GM18526 (cell line): ENCODE data around the gene CNTNAP1.

Experiments
- POLR2A ChIP-seq: IDR thresholded peaks from 3 replicates; pipeline ENCODE4 v1.6.1; 2011; ENCODE audit not compliant: insufficient read length; ENCODE audit errors: extremely low read depth

Gene CNTNAP1

DNA sequence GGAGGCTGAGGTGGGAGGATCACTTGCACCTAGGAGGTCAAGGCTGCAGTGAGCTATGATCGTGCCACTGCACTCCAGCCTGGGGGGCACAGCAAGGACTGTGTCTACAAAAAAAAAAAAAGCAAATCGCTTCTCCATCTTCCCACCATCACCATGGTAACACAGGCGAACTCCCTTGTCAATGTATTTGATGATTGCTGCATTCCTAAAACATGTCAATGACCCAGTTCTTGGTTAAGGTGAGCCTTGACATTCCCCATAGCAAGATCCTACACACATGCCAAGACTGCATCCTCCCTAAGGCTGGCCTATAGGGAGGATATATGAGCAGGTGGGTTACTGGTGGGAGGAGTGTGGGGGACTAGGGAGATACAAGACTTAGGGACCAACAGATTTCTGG, 12.2 kb downstream of the CNTNAP1 start:
- TF ChIP-seq POLR2A: no peak

DNA sequence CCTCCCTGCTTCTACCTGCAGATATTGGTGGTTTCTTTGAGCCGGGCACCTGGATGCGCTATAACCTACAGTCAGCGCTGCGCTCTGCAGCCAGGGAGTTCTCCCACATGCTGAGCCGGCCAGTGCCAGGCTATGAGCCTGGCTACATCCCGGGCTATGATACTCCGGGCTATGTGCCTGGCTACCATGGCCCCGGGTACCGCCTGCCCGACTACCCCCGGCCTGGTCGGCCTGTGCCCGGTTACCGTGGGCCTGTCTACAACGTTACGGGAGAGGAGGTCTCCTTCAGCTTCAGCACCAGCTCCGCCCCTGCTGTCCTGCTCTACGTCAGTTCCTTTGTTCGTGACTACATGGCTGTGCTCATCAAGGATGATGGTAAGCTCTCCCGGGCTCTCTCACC, 13.2 kb downstream of the CNTNAP1 start:
- TF ChIP-seq POLR2A: no peak

DNA sequence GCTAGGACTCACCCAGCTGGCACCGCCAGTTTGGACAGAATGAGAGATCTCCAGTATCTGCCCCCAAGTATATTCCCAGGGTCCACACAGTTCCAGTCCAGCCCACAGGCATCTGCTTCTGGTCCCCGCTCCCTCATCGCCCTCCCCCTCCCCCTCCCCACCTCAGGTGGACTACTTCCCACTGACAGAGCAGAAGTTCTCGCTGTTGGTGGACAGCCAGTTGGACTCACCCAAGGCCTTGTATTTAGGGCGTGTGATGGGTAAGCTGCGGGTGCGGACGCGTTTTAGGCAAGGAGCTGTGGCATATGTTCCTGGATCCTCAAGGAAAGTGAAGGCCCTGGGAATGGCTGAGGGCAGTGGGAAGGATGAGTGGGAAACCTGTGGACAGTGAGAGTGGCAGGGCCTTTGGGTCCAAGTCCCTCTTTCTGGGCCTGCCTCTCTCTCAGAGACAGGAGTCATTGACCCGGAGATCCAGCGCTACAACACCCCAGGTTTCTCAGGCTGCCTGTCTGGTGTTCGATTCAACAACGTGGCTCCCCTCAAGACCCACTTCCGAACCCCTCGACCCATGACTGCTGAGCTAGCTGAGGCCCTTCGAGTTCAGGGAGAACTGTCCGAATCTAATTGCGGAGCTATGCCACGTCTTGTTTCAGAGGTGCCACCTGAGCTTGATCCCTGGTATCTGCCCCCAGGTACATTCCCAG, 14.9 kb downstream of the CNTNAP1 start:
- no peak for TF ChIP-seq POLR2A

DNA sequence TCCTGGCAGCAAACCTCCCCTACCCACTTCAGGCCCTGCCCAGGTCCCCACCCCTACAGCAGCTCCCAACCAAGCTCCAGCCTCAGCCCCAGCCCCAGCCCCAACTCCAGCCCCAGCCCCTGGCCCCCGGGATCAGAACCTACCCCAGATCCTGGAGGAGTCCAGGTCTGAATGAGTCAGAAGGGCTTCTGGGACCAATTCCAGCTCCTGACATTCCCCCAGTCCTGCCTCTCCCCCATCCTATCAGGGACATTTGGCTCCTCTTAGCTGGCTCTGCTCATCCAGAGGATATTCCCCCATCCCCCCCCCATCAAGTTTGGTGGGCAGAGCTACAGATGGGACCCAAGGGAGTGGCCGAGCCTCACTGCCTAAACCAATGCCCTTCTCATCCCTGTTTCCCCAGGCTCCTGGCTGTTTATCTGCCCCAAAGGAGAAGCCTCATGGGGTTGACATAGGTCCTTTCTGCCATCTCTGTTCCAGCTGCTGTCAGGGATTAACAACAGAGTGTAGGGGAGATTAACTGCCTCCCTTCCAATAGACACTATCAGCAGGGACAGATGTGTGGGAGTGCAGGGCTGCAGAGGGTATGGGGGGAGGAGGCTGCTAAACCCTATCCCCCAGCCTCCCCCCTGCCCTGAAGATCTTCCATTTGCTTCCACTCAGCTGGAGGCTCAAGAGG, 16.5 kb downstream of the CNTNAP1 start:
- TF ChIP-seq POLR2A: no peak

DNA sequence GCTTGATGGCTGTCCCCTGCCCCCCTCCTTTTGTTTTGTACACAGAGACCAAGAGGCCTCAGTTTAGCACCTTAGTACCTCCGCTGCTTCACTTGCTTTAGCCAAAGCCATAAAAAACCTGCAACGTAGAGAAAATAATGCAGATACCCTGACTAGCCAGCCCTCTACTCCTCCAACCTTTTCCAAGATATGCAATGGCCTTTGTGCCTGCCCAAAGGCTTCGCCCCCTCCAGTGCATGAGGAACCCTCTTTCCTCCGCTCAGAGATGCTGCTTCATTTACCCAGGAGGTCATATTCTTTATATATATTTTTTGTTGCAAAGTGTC, 17.0 kb downstream of the CNTNAP1 start:
- no peak for TF ChIP-seq POLR2A

DNA sequence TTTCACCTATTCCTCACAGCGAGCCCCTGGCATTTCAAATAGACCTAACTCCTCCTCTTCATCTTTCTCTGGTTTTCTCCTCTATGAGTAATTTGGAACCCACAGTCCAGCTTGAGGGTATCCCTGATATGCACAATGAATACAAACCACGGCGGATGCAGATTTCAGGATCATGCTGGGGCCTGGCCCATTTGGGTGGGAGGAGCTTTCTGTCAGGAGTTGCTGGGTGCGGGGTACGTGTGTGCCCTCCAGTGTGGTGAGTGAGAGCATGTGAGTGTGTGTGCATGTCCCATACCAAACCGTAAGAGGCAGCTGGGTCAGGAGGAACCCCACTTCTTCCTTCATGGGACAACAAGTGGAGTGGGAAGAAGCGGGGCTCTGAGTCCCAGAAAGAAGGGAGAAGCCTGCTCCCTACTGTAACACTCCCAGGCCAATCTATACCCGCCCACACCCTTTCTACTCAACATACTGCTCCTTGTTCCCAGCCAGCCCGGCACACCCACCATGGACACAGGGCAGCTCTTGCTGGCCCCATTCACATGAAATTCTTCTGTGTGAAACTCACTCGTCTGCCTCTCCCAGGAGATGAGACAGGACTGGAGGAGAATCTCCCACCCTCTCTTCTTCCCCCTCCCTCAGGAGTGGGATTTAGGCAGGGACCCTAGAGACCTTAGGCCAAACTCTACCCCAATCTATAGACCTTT, 18.4 kb downstream of the CNTNAP1 start:
- no peak for TF ChIP-seq POLR2A

DNA sequence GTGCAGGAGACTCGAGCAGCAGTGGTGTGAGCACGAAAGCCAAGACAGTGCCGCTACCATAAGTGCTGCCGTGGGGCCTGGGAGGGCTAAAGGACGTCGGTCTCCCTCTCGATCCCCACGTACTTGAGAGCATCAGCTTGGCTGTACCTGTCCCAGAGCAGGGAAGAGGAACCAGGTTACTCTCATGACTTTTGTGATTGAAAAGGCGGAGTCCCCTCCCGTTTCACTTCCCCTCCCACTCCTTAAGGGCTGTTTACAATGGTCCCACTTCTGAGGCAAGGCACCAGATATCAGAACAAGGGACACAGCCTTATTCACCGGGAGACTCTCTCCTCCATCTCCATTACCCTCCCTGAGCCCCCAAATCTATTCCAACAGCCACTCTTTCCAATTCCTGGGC, 20.1 kb downstream of the CNTNAP1 start:
- no peak for TF ChIP-seq POLR2A

DNA sequence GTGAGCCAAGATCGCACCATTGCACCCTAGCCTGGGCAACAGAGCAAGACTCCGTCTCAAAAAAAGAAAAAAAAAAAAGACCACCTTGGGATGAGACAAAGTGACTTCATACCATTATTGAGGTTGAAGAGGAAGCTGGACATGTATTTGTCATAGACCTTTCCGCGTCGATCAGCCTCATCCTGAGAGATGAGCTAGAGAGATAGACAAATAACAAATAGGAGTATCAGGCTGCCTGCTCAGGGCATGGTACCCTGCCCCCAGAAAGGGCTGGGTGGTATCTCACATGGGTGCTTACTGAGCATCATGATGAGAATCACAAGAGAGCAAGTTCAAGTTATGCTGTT, 22.1 kb downstream of the CNTNAP1 start:
- no peak for TF ChIP-seq POLR2A

DNA sequence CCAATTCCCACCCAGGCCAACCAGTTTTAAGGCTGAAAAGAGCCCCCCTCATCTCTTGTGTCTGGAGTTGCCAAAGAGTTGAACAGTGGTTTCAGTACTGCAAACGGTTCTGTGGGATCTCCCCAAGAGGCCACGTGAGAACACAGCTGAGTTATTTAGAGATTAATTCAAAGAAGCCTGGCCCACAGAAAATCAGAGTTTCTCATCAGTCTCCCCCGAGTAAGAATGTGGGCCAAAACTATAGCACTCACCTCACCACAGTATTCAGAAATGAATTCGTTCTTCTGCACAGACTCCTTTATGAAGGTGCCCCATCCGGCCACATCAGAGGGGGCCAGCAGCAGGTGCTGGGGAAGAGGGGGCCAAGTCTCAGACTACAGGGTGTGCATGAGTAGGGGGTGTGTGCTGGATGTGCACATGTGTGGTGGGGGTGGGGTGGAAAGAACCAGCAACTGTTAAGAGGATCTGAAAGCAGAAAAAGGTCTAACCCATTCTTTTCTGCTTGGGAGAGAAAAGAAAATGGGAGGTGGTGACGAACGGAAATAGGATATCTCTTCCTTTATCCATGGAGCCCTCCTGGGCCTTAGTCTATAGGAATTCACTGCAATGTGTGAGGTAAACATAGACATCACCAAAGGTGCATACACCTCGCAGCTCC, 22.6 kb downstream of the CNTNAP1 start:
- no peak for TF ChIP-seq POLR2A

DNA sequence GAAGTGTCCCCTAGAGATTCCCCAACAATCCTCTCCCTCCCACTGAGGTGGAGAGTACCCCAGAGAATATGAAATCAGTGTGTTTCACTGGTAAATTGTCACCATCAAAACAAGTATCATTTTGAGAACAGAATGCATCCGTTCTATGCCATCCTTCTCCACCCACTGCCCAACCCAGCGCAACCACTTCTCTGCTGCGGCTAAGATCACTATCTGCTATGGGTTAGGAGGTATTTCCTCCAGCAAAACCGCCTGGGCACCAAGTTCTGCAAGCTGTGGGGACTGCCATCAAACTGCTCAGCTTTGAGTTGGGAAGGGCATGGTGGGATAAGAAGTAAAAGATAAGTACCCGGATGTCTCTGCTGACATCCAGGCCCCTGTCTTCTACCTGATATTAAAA, 24.4 kb downstream of the CNTNAP1 start:
- TF ChIP-seq POLR2A: no peak

DNA sequence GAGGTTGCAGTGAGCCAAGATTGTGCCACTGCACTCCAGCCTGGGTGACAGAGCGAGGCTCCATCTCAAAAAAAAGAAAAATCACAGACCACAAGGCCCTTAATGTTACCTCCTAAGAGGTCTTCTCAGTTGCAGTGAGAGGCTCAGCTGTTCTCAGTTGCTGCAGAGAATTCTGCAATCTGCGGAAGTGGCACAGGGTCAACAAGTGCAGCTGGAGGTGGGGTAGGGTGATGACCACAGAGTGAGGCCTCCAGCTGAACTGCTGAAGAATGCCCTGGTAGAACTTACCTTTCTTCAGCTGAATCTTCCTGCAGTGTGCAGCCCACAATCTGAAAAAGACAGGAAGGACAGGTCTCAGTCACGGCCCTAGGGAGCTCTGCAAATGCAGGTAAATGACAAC, 26.3 kb downstream of the CNTNAP1 start:
- no peak for TF ChIP-seq POLR2A

DNA sequence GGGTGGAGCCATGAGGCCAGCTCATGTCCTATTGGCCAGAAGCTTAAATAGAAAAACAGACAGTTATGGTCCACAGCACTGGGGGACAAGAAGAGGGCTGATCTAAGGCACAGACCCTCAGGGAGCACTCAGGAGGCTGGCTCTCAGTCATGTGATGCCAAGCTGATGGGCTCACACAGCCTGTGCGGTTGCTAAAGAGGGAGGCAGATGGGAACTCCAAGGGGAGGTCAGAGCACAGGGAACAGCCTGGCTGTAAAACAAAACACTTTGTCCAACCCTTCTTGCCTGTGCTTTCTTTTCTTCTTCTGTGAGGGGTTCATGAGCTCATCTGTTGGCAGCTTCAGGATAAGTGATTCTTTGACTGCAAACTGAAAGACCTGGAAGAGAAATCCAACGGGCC, 27.2 kb downstream of the CNTNAP1 start:
- TF ChIP-seq POLR2A: no peak

DNA sequence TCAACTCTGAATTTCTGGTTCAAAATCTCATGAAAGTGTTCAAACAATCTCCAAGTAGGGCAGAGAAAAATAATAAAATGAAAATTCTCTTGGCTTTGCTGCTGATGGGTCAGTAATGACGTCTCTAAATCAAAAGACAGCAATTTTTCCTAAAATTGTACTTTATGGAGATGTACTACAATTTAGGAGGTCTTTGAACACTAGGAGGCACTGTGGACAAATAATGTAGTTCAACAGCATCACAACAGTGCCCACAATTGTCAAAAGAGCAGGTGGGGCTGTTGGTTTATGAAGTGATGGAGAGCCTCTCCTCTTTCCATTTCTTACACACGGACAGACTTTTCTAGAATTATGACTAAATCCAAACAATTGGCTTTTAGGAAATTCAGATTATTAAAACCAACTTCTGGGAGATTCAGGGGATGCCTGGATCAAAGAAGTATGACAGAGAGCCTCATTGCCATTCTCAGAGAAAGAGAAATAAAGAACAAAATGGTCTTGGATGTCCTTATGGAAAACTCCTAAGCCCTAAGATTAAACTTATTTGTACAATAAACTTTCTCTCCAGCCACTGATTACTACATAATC, 38.8 kb downstream of the CNTNAP1 start:
- TF ChIP-seq POLR2A: no peak

DNA sequence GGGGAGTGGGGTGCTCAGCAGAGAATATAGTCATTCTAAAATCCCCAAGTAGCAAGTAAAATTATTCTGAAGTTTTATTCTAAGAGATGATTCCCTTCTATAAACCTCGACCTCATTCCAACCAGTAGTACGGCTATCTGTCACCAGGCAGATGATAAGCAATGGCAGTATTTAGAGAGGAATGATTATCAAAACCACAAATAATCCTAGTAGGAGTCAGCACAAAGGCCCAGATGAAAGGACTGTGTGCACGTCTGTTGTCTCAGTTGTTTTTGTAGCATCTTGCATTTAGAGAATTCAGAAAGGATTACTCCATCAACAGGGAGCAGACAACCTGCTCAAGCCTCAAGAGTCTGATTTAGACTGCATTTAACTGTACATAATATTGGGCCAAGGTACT, 41.3 kb downstream of the CNTNAP1 start:
- no peak for TF ChIP-seq POLR2A

DNA sequence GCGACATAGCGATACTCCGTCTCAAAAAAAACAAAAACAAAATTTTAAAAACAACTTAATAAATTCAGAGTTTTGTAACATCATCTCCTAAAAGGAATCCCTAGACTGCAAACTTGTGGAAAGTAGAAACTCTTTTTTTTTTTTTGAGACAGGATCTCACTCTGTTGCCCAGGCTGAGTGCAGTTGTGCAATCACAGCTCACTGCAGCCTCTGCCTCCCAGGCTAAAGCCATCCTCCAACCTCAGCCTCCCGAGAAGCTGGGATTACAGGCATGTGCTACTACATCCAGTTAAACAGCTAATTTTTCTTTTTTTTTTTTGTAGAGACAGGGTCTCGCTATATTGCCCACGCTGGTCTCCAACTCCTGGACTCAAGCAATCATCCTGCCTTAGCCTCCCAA, 42.8 kb downstream of the CNTNAP1 start:
- no peak for TF ChIP-seq POLR2A

DNA sequence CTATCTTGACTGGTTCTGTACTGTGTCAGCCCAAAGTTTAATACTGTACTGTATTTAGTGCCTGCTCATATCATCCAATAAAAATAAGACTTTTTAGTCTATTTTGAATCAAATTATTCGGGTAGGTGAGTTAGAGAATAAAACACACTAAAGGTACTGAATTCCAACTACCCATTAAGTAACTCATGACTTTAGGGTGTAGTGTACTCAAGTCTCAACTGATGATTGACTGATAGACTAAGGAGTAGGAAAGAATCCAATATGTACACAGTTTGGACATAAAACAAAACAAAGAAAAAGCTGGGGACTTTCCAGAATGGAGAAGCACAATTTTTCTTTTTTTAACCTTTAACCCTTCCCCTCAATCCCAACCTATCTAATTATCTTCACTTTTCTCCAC, 58.4 kb downstream of the CNTNAP1 start:
- TF ChIP-seq POLR2A: no peak

DNA sequence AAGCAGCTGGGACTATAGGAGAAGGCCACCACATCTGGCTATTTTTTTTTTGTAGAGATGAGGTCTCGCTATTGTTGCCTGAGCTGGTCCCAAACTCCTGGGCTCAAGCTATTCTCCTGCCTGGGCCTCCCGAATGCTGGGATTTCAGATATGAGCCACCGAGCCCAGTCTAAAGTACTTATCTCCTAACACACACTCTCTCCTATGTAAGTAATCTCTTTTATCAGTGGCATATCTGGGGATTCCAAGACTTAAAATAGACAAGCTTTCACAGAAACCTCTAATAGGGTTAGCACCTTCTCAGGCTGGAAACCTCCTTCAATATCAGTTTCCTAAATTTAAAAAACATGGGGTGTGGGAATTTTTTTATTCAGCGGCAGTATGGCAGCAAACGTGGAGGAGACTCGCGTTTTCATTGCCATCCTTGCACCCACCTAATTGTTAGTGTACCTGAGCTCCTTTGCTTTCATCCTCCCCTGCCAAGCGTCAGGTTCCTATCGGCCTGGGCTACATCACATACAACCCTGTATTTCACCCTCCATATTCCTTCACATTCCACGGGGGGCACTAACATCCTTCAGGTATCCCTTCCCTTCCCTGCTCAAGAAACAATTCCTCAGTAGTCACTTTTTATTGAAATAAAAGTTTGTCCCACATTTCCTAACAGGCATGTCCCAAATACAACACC, 61.4 kb downstream of the CNTNAP1 start:
- TF ChIP-seq POLR2A: no peak
